ENCODE results near the gene GPC5. TPM values are rescaled to one million over a fixed set of nuclear protein-coding genes. Genes with fewer than 3 reads are reported as not detected.

Gene GPC5
- total and polyA plus RNA-seq, 7 donors = 0.23 TPM; not detected in 6

- intact Hi-C loops (cut with DNase I) = no loop called here
- Histone ChIP-seq H3K9me3 (no peaks in the 10 kb centered on the region), H3K27ac (no peak overlapping the region), H3K36me3 (ENCODE audit: insufficient read depth in 1 of 2, low read depth in 1 of 2) (no peaks in the 10 kb centered on the region), H3K4me1 (no peaks in the 10 kb centered on the region), H3K27me3 (ENCODE audit: insufficient read depth in 3 of 3, low read length in 2 of 3) (no peaks in the 10 kb centered on the region), H3K4me3 (no peak overlapping the region)
- WGBS, 3 donors = 56 to 59% (median 59%) methylated on average over 3 of the region's 3 CpGs
- ATAC-seq (no peak), DNase-seq (no peak)
- TF ChIP-seq CTCF (IDR thresholded peaks at IDR 0.05) = no peak
Measured at GRCh38 chr13:91632086-91632485, 233.7 kb downstream of the GPC5 start.

DNA sequence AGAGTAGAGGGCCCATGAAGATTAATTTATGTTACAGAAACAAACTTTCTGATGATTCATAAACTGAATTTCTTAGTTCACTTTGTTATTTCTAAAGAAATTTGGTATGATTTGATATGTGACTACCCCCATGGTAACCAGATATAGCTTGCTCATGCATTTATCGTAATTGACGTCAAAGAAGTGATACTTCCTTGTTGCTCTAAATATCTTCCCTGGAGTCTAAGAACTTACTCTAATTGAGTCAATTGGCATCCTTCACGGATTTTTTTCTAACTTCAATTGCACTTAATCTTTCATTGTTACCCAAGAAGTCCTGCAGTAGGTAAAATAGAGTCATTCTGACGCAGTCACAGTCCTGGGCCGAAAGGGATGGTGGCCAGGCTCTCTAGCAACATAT, 240.9 kb downstream of the GPC5 start:
- Histone ChIP-seq H3K36me3 (ENCODE audit: insufficient read depth in 1 of 2, low read depth in 1 of 2) (no peaks in the 10 kb centered on the region), H3K27me3 (ENCODE audit: insufficient read depth in 3 of 3, low read length in 2 of 3) (no peaks in the 10 kb centered on the region), H3K4me3 (no peak overlapping the region), H3K9me3 (no peaks in the 10 kb centered on the region), H3K4me1 (no peaks in the 10 kb centered on the region), H3K27ac (no peak overlapping the region)
- TF ChIP-seq CTCF (IDR thresholded peaks at IDR 0.05) = no peak
- no peak for DNase-seq
- intact Hi-C loops (cut with DNase I) = no loop called here
- whole genome bisulfite sequencing, 3 donors = 77 to 81% (median 80%) methylated on average over 5 of the region's 5 CpGs
- no peak for ATAC-seq

DNA sequence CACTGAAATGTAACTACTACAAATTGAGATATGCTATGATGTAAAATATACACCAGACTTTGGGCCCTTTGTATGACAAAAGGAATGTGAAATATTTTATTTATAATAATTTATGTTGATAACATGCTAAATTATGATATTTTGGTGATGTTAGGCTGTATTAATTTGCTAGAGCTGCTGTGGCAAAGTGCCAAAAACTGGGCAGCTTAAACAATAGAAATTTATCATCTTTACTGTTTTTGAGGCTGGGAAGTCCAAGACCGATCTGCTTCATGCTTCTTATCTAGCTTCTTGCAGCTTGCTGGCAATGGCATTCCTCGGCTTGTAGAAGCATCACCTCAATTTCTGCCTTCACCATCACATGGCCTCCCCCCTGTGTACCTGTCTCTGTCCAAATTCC, 245.0 kb downstream of the GPC5 start:
- Histone ChIP-seq H3K27ac (no peak overlapping the region), H3K4me3 (no peak overlapping the region), H3K27me3 (ENCODE audit: insufficient read depth in 3 of 3, low read length in 2 of 3) (no peaks in the 10 kb centered on the region), H3K9me3 (no peaks in the 10 kb centered on the region), H3K4me1 (no peaks in the 10 kb centered on the region), H3K36me3 (ENCODE audit: insufficient read depth in 1 of 2, low read depth in 1 of 2) (no peaks in the 10 kb centered on the region)
- no peak for ATAC-seq
- intact Hi-C loops (cut with DNase I) = no loop called here
- 32 to 72% (median 69%) methylated on average over 2 of the region's 2 CpGs for WGBS, 3 donors
- no peak for TF ChIP-seq CTCF (IDR thresholded peaks at IDR 0.05)
- no peak for DNase-seq

- DNase-seq (no peak), ATAC-seq (no peak)
- Histone ChIP-seq H3K27me3 (ENCODE audit: insufficient read depth in 3 of 3, low read length in 2 of 3) (no peaks in the 10 kb centered on the region), H3K4me3 (no peak overlapping the region), H3K27ac (no peak overlapping the region), H3K9me3 (no peaks in the 10 kb centered on the region), H3K36me3 (ENCODE audit: insufficient read depth in 1 of 2, low read depth in 1 of 2) (no peaks in the 10 kb centered on the region), H3K4me1 (no peaks in the 10 kb centered on the region)
- intact Hi-C loops (cut with DNase I) = no loop called here
- TF ChIP-seq CTCF (IDR thresholded peaks at IDR 0.05) = no peak
Measured at GRCh38 chr13:91644806-91645205, 246.4 kb downstream of the GPC5 start.

DNA sequence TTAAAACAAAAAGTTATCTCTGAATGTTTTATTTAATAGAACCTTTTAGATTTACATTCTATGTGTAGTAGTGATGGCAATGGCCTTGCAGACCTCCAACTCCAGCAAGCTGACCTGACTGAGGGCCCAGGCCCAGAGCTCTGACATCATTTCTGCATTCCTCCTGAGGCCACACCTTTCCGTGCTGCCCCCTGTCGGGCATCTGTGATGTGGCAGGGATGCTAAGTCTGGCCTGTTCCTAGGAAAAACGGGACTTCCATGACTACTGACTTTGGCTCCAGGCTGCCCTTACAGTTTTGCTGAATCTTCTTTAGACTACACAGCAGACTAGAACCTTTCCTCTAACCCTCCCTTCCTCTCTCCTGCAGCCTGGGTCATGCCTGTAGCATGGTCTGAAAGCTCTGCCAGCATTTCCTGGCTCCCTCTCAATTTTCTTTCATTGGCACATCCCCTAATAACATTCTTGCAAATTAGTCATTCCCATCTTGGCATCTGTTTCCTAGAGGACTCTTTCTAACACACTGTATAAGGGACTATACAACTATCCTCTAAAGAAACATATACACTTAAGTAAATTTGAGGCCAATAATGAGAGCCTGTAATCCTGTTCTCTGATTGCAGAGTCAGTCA, 249.1 kb downstream of the GPC5 start:
- no peak for DNase-seq
- Histone ChIP-seq H3K27me3 (ENCODE audit: insufficient read depth in 3 of 3, low read length in 2 of 3) (no peaks in the 10 kb centered on the region), H3K36me3 (ENCODE audit: insufficient read depth in 1 of 2, low read depth in 1 of 2) (no peaks in the 10 kb centered on the region), H3K27ac (no peak overlapping the region), H3K4me3 (no peak overlapping the region), H3K4me1 (no peaks in the 10 kb centered on the region), H3K9me3 (no peaks in the 10 kb centered on the region)
- no peak for ATAC-seq
- no peak for TF ChIP-seq CTCF (IDR thresholded peaks at IDR 0.05)
- intact Hi-C loops (cut with DNase I) = no loop called here
- 15 to 28% (median 25%) methylated on average over 3 of the region's 3 CpGs for WGBS, 3 donors
